Retinal pigment epithelial cell (primary cell): ENCODE data around the gene ZNF70.

Source experiments
- DNase-seq: peaks from one replicate; pipeline ENCODE4 v3.0.0-alpha.2; 2010; ENCODE audit warnings: low read depth
- H3K4me3 ChIP-seq: 2 replicates; pipeline ENCODE4 v1.5.1; 2011; ENCODE audit warnings: mild to moderate bottlenecking, low read length, control low read depth, moderate library complexity
- TF ChIP-seq, protein P1 (sequence below): conservative IDR thresholded peaks from 2 replicates; pipeline ENCODE4 v1.5.1; 2011; ENCODE audit warnings: low read depth, low read length, control low read depth, inconsistent platforms

The ZNF70 gene

DNA sequence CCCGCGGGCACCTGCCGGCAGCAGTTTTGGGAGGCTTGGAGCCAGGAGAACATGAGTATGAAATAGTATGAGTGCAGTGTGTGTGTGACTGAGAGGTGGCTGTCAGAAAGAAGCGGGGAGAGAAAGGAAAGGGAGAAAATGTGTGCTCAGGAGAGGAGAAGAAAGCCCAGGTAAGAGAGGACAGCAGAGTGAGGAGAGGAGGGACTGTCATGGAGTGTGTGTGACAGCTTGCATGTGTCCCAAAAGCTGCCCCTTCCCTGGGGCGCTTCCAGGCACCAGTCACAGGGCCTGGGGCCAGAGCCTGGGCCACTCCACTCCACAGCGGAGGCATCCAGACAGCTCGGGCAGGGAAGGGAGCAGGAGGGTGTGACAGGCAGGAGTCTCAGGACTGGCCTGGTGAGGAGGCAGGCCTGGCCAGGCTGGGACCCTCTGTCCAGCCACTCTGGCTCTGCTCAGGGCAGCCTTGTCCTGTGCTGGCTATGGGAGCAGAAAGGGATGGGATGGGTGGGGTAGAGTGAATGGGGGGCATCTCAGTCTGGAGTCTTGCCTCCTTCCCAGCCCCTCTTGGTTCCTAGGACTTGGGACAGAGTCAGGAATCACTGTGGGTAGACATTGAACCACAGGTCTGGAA is 22.7 kb upstream of the ZNF70 start:
- peak overlapping the region; percentile 49 for H3K4me3 ChIP-seq
- TF ChIP-seq, protein P1, sequence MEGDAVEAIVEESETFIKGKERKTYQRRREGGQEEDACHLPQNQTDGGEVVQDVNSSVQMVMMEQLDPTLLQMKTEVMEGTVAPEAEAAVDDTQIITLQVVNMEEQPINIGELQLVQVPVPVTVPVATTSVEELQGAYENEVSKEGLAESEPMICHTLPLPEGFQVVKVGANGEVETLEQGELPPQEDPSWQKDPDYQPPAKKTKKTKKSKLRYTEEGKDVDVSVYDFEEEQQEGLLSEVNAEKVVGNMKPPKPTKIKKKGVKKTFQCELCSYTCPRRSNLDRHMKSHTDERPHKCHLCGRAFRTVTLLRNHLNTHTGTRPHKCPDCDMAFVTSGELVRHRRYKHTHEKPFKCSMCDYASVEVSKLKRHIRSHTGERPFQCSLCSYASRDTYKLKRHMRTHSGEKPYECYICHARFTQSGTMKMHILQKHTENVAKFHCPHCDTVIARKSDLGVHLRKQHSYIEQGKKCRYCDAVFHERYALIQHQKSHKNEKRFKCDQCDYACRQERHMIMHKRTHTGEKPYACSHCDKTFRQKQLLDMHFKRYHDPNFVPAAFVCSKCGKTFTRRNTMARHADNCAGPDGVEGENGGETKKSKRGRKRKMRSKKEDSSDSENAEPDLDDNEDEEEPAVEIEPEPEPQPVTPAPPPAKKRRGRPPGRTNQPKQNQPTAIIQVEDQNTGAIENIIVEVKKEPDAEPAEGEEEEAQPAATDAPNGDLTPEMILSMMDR: no peak
- no peak for DNase-seq

GRCh38 chr22:23772649-23773473 is 21.9 kb upstream of the ZNF70 start, which contains the start of gene MMP11:
MMP11 (plus strand) TSS chr22:23772849; CDS start chr22:23772871, 22 bp downstream.
- peak within 1 kb of the TSS; percentile 49 for H3K4me3 ChIP-seq
- TF ChIP-seq, protein P1: peak; percentile 5

DNA sequence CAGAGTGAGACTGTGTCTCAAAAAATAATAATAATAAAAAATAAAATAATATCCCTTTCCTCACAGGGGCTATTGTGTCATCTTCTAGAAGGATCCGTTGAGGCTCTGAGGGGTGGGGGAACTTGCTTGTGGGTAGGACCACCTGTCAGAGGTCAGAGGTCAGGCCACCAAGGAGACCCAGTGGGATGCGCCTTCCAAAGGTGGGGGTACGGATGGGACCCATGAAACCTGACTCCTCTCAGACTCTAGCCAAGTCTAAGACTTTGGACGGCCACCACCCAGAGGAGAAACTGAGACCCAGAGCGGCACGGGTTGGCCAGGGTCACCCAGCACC is 21.4 kb upstream of the ZNF70 start:
- peak overlapping the region; percentile 39 for H3K4me3 ChIP-seq
- TF ChIP-seq, protein P1: no peak
- DNase-seq: no peak

More at GRCh38 chr22:23772649-23773473, 21.9 kb upstream of the ZNF70 start, which contains the start of gene MMP11:
- DNase-seq: no peak

DNA sequence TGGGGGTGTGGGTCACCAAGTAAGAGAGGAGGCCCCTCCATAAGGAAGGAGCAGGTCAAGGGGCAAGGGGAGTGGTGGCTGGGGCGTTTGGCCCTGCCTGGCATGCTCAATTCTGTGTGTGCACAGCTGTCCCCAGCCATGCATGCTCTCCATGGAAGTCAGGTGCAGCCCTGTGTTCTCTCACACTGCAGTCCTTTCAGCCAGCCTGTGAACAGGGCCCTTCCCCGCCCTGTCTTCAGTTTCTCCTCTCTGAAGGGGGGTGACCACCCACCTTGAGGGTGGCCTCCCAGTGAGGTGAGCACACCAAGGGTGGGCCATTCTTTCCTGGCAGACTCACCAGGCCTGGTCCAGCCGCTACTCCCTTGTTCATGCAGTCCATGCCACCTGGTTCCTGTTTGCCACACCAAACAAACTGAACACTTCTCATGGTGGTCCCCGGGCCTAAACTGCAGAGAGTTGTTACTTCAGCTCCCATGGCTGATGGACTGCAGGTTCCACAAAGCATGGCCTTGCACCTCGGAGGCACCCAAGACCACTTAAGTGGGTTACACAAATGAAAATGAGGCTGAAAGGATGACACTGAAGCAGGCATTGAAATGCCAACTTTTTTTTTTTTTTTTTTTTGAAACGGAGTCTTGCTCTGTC is 18.5 kb upstream of the ZNF70 start:
- no peak overlapping the region for H3K4me3 ChIP-seq
- TF ChIP-seq, protein P1: no peak
- no peak for DNase-seq

DNA sequence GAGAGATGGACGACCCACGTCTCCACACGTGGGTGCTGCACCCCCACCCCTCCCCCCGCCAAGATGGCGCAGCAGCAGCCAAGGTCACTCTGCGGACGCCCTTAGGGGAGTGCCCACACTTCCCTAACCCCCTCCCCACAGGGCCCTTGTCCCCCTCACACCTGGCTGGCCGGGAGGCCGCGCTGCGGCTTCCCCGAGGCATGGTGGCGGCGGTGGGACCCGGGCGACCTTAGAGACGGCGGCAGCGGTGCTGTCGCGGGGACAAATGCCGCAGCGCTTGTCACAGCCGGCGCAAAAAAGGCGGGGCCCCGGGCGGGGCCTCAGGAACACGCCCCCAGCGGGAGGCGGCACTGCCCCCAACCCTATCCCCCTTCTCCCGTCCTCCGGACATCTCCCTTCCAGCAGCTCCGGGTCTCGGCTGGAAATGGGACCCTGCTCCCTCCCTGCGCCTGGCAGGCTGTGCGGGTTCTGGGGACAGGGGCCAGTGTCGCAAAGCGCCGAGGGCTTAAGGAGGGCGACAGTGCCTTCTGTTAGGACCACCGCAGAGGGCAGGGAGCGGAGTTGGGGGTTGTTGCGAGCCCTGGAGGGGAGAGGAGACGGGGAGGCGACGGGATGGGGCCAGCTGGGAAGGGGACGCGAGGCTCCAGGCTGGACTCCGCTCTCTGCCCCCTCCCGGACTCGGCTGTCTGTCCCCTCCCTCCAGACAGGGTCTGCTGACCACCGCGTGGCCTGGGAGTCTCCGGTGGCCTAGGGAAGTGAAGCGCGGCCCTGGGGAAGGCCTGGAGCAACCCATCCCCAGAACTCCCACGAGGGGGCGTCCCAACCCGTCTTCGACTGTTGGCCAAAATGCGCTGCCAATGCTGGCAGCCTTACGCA is 17.0 kb upstream of the ZNF70 start, which contains the start of gene CHCHD10:
CHCHD10 (minus strand) TSS at position 300 of the 876 bp plus-strand sequence; CDS start at position 202, 98 bp downstream.
- H3K4me3 ChIP-seq: peak within 1 kb of the TSS; percentile 64
- no peak for DNase-seq
- TF ChIP-seq, protein P1: peak; percentile 80

- TF ChIP-seq, protein P1: no peak
- H3K4me3 ChIP-seq: peak overlapping the region; percentile 64
- DNase-seq: no peak
Measured at GRCh38 chr22:23767303-23767672, 16.4 kb upstream of the ZNF70 start.
